ENCODE data around the gene KRTAP23-1. TPM values are rescaled to one million over a fixed set of nuclear protein-coding genes. Genes with fewer than 3 reads are reported as not detected.

Gene KRTAP23-1
- polyA plus RNA-seq, 1 donor from 2014 or later = not detected

DNA sequence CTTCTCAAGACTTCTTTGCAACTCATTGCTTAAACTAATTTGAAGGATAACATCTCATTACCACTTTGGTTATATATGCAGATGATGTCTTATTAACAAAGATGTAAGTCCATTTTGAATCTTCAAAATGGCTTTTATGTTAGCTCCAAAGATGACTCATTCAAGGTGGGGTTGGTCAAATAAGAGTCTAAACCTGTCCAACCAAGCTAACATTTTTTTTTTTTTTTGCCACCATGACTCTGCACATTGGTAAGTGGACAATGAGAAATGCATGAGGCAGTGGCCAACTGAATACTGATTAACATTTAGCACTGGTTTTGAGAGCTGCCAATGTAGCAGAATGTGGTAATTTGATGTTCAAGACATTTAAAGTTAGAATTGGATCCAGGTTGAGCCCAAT lies 10.6 kb downstream of the KRTAP23-1 start:
- Histone ChIP-seq H3K4me3 (ENCODE audit: low read length) (no peak overlapping the region), H3K79me2 (replicated peaks; ENCODE audit: insufficient read depth, low read length) (no peaks in the 10 kb centered on the region), H3F3A (ENCODE audit: insufficient read depth, low read length, poor library complexity, severe bottlenecking) (no peaks in the 10 kb centered on the region), H3K9me3 (ENCODE audit: low read length) (no peaks in the 10 kb centered on the region), H3K27me3 (ENCODE audit: insufficient read depth, low read depth, low read length) (no peaks in the 10 kb centered on the region), H3K9me2 (ENCODE audit: insufficient read depth, low read length) (no peaks in the 10 kb centered on the region), H3K27ac (ENCODE audit: low read length) (no peak overlapping the region), H2AFZ (ENCODE audit: low read depth, low read length) (no peak overlapping the region), H3K36me3 (ENCODE audit: insufficient read depth, low read length) (no peaks in the 10 kb centered on the region), H3K4me2 (ENCODE audit: low read length) (no peak overlapping the region), H3K9ac (ENCODE audit: low read length) (no peak overlapping the region), H4K20me1 (ENCODE audit: insufficient read depth) (no peaks in the 10 kb centered on the region)
- TF ChIP-seq TAF1 (IDR thresholded peaks at IDR 0.05; ENCODE audit: low read depth) (no peak), MXI1 (conservative IDR thresholded peaks at IDR 0.05; ENCODE audit: poor library complexity, severe bottlenecking) (no peak), EP300 (conservative IDR thresholded peaks at IDR 0.05; ENCODE audit: poor library complexity, severe bottlenecking) (no peak), RAD21 (conservative IDR thresholded peaks at IDR 0.05) (no peak), SMC3 (conservative IDR thresholded peaks at IDR 0.05; ENCODE audit: poor library complexity) (no peak), EZH2 (IDR thresholded peaks at IDR 0.05; ENCODE audit: borderline replicate concordance, insufficient read depth, low read length, poor library complexity, severe bottlenecking) (no peak), REST (IDR thresholded peaks at IDR 0.05; ENCODE audit: borderline replicate concordance) (no peak), POLR2AphosphoS5 (IDR thresholded peaks at IDR 0.05) (no peak)
- TF ChIP-seq, protein P1, sequence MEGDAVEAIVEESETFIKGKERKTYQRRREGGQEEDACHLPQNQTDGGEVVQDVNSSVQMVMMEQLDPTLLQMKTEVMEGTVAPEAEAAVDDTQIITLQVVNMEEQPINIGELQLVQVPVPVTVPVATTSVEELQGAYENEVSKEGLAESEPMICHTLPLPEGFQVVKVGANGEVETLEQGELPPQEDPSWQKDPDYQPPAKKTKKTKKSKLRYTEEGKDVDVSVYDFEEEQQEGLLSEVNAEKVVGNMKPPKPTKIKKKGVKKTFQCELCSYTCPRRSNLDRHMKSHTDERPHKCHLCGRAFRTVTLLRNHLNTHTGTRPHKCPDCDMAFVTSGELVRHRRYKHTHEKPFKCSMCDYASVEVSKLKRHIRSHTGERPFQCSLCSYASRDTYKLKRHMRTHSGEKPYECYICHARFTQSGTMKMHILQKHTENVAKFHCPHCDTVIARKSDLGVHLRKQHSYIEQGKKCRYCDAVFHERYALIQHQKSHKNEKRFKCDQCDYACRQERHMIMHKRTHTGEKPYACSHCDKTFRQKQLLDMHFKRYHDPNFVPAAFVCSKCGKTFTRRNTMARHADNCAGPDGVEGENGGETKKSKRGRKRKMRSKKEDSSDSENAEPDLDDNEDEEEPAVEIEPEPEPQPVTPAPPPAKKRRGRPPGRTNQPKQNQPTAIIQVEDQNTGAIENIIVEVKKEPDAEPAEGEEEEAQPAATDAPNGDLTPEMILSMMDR (IDR thresholded peaks at IDR 0.05; ENCODE audit: poor library complexity, severe bottlenecking) = no peak

DNA sequence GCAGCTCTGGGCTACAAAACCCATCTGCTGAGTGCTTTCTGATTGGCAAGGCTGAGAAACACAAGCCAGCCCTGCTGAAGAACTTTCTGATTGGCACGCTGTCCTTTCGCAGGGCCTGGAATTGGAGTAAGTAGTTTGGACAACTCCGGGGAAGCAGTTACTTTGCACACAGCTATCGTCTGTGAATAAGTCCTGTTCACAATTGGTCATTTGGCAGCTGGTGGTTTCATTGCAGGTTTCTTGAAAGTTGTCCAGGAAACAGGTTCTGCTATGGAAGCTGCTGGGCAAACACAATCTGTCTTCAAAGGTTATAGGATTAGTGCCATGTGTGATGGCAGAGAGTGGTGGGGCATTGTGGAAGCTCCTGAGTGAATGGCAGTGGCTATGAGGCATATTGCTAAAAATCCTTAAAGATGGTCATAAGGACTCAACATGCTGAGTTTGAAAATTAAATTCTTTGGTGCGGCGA lies 11.1 kb downstream of the KRTAP23-1 start, which contains the start of gene KRTAP27-1:
Gene KRTAP27-1, minus strand, starts transcription at position 419 of the 469 bp plus-strand sequence. Its CDS starts 26 bp downstream, at position 393.
- Histone ChIP-seq H3K9ac (ENCODE audit: low read length) (no peak within 1 kb of the TSS), H3K9me2 (ENCODE audit: insufficient read depth, low read length) (no peaks in the 10 kb centered on the region), H3K4me2 (ENCODE audit: low read length) (no peak within 1 kb of the TSS), H3K4me3 (ENCODE audit: low read length) (no peak within 1 kb of the TSS), H4K20me1 (ENCODE audit: insufficient read depth) (no peaks in the 10 kb centered on the region), H3K27me3 (ENCODE audit: insufficient read depth, low read depth, low read length) (no peaks in the 10 kb centered on the region), H3K36me3 (ENCODE audit: insufficient read depth, low read length) (no peaks in the 10 kb centered on the region), H3K79me2 (replicated peaks; ENCODE audit: insufficient read depth, low read length) (no peaks in the 10 kb centered on the region), H3F3A (ENCODE audit: insufficient read depth, low read length, poor library complexity, severe bottlenecking) (no peaks in the 10 kb centered on the region), H3K27ac (ENCODE audit: low read length) (no peak within 1 kb of the TSS), H3K9me3 (ENCODE audit: low read length) (no peaks in the 10 kb centered on the region), H2AFZ (ENCODE audit: low read depth, low read length) (no peak within 1 kb of the TSS)
- TF ChIP-seq TAF1 (IDR thresholded peaks at IDR 0.05; ENCODE audit: low read depth) (no peak), EZH2 (IDR thresholded peaks at IDR 0.05; ENCODE audit: borderline replicate concordance, insufficient read depth, low read length, poor library complexity, severe bottlenecking) (no peak), POLR2AphosphoS5 (IDR thresholded peaks at IDR 0.05) (no peak), REST (IDR thresholded peaks at IDR 0.05; ENCODE audit: borderline replicate concordance) (no peak), RAD21 (conservative IDR thresholded peaks at IDR 0.05) (no peak), MXI1 (conservative IDR thresholded peaks at IDR 0.05; ENCODE audit: poor library complexity, severe bottlenecking) (no peak), SMC3 (conservative IDR thresholded peaks at IDR 0.05; ENCODE audit: poor library complexity) (no peak), EP300 (conservative IDR thresholded peaks at IDR 0.05; ENCODE audit: poor library complexity, severe bottlenecking) (no peak)
- TF ChIP-seq, protein P1 (IDR thresholded peaks at IDR 0.05; ENCODE audit: poor library complexity, severe bottlenecking) = no peak
